ENCODE measurements around the gene GRID1.

GRID1 gene

GRCh38 chr10:86059892-86060291, 306.7 kb downstream of the GRID1 start:
- H3K4me1 ChIP-seq, result peaks cover 0 to 21% (median 0%) of the 10 kb centered on the region in 4 donors
- H3K36me3 ChIP-seq, result no peaks in the 10 kb centered on the region
- no peak for DNase-seq
- no peak overlapping the region for H3K4me3 ChIP-seq
- no peaks in the 10 kb centered on the region for H3K27me3 ChIP-seq
- no peak for TF ChIP-seq CTCF (IDR thresholded peaks at IDR 0.05)
- no peak overlapping the region for H3K27ac ChIP-seq
- intact Hi-C loops (cut with DNase I; ENCODE audit: low total_unique reads), result no loop called here
- H3K9me3 ChIP-seq, result no peaks in the 10 kb centered on the region

- no peaks in the 10 kb centered on the region for H3K36me3 ChIP-seq
- TF ChIP-seq CTCF (IDR thresholded peaks at IDR 0.05), result no peak
- DNase-seq, result no peak
- intact Hi-C loops (cut with DNase I; ENCODE audit: low total_unique reads), result no loop called here
- no peak overlapping the region for H3K4me3 ChIP-seq
- H3K27ac ChIP-seq, result no peak overlapping the region
- peaks cover 0 to 21% (median 0%) of the 10 kb centered on the region in 4 donors for H3K4me1 ChIP-seq
- no peaks in the 10 kb centered on the region for H3K27me3 ChIP-seq
- no peaks in the 10 kb centered on the region for H3K9me3 ChIP-seq
Observed at GRCh38 chr10:86058964-86059363, 307.6 kb downstream of the GRID1 start.

- Histone ChIP-seq H3K4me1 (peaks cover 0 to 21% (median 0%) of the 10 kb centered on the region in 4 donors), H3K4me3 (no peak overlapping the region), H3K9me3 (no peaks in the 10 kb centered on the region), H3K27ac (no peak overlapping the region), H3K36me3 (no peaks in the 10 kb centered on the region), H3K27me3 (no peaks in the 10 kb centered on the region)
- intact Hi-C loops (cut with DNase I; ENCODE audit: low total_unique reads), result no loop called here
- no peak for DNase-seq
- no peak for TF ChIP-seq CTCF (IDR thresholded peaks at IDR 0.05)
Observed at GRCh38 chr10:86057708-86058107, 308.9 kb downstream of the GRID1 start.

- Histone ChIP-seq H3K4me1 (peaks cover 0 to 21% (median 0%) of the 10 kb centered on the region in 4 donors), H3K36me3 (no peaks in the 10 kb centered on the region), H3K27me3 (no peaks in the 10 kb centered on the region), H3K9me3 (no peaks in the 10 kb centered on the region), H3K4me3 (no peak overlapping the region), H3K27ac (no peak overlapping the region)
- intact Hi-C loops (cut with DNase I; ENCODE audit: low total_unique reads), result no loop called here
- no peak for TF ChIP-seq CTCF (IDR thresholded peaks at IDR 0.05)
- DNase-seq, result no peak
Observed at GRCh38 chr10:86056672-86057071, 309.9 kb downstream of the GRID1 start.

GRCh38 chr10:86055928-86056327, 310.7 kb downstream of the GRID1 start:
- Histone ChIP-seq H3K4me1 (peaks cover 0 to 21% (median 0%) of the 10 kb centered on the region in 4 donors), H3K27me3 (no peaks in the 10 kb centered on the region), H3K27ac (no peak overlapping the region), H3K9me3 (no peaks in the 10 kb centered on the region), H3K4me3 (no peak overlapping the region), H3K36me3 (no peaks in the 10 kb centered on the region)
- no peak for DNase-seq
- no peak for TF ChIP-seq CTCF (IDR thresholded peaks at IDR 0.05)
- intact Hi-C loops (cut with DNase I; ENCODE audit: low total_unique reads), result no loop called here

- DNase-seq, result no peak
- TF ChIP-seq CTCF (IDR thresholded peaks at IDR 0.05), result no peak
- Histone ChIP-seq H3K36me3 (no peaks in the 10 kb centered on the region), H3K27me3 (no peaks in the 10 kb centered on the region), H3K27ac (no peak overlapping the region), H3K4me3 (no peak overlapping the region), H3K9me3 (no peaks in the 10 kb centered on the region), H3K4me1 (peaks cover 0 to 21% (median 0%) of the 10 kb centered on the region in 4 donors)
- intact Hi-C loops (cut with DNase I; ENCODE audit: low total_unique reads), result no loop called here
Observed at GRCh38 chr10:86053675-86054074, 312.9 kb downstream of the GRID1 start.
